Measurements from ENCODE around the gene LRRC3C. TPM values are rescaled to one million over a fixed set of nuclear protein-coding genes. Genes with fewer than 3 reads are reported as not detected.

The LRRC3C gene
- total and polyA plus RNA-seq, 2 donors (not counting 1 experiment from before 2014, with no cell fraction given) = 0.12 TPM; not detected in 1

DNA sequence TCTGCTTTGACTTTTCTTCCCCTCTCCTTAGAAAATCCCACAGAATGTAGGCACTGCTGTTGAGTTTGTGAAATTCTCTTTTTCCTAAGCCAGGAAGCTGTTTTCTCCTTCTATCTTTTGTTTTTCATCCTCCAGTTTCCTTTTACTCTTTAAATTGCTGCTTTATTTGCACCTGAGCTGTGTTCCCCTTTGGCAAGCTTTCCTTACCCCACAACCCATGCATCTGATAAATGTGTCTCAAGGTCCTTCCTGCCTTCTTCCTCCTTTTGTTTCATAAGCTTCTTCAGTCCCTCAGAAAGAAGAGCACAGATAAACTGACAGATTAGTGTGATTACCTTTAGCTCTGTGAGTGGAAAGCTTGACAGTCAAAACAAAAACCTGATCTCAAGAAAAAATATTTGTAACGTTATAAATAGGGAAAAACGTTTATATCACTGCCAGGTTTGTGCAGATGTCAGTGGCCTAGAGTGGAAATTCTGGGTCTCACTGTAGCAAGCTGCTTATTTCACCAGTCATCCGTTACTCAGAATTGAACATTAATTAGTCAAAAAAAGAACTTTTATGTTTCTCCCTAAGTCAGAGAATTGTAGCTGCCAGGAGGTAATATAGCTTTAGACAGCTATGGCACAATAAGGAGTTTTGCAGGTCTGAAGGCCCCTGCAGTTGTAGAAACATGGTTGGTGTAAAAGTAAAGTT lies 32.7 kb upstream of the LRRC3C start:
- no peak for ATAC-seq (ENCODE audit: low read depth)
- Histone ChIP-seq H4K20me1 (ENCODE audit: control insufficient read depth, insufficient read depth, low read length, poor library complexity, severe bottlenecking) (no peaks in the 10 kb centered on the region), H3K36me3 (replicated peaks in 1 of 2; ENCODE audit: control extremely low read depth in 1 of 2, control insufficient read depth in 1 of 2, extremely low read depth in 1 of 2, insufficient read depth in 2 of 2, low read length in 1 of 2) (no peaks in the 10 kb centered on the region), H3K4me2 (replicated peaks; ENCODE audit: low read depth, low read length, poor library complexity, severe bottlenecking) (peak overlapping the region; percentile 29), H3K27ac (ENCODE audit: low read length in 2 of 2) (peak overlapping the region; percentile 12 to 38), H3K4me3 (ENCODE audit: control extremely low read depth in 1 of 5, extremely low read depth in 1 of 5, insufficient read depth in 1 of 5, low read depth in 2 of 5, low read length in 4 of 5) (no peak overlapping the region), H3K4me1 (ENCODE audit: control insufficient read depth in 2 of 2, insufficient read depth in 2 of 2, low read length in 2 of 2) (peaks cover 13 to 21% of the 10 kb centered on the region in 2 donors), H3K27me3 (replicated peaks in 1 of 4; ENCODE audit: control extremely low read depth in 1 of 4, control insufficient read depth in 3 of 4, insufficient read depth in 4 of 4, low read length in 3 of 4) (no peaks in the 10 kb centered on the region), H3K9me3 (ENCODE audit: control extremely low read depth in 1 of 3, control insufficient read depth in 2 of 3, insufficient read depth in 1 of 3, low read length in 2 of 3) (no peaks in the 10 kb centered on the region), H3K9ac (ENCODE audit: low read length) (peak overlapping the region; percentile 20), H2AFZ (ENCODE audit: insufficient read depth, low read depth, low read length, poor library complexity, severe bottlenecking) (peak overlapping the region; percentile 24), H3K79me2 (ENCODE audit: control insufficient read depth, insufficient read depth, low read length) (peaks cover 4% of the 10 kb centered on the region)
- POLR2A ChIA-PET = no interaction called here
- no peak for DNase-seq
- TF ChIP-seq EZH2 (IDR thresholded peaks at IDR 0.05; ENCODE audit: borderline replicate concordance, insufficient read depth, low read depth, low read length, poor library complexity, severe bottlenecking) = no peak
- TF ChIP-seq, protein P1, sequence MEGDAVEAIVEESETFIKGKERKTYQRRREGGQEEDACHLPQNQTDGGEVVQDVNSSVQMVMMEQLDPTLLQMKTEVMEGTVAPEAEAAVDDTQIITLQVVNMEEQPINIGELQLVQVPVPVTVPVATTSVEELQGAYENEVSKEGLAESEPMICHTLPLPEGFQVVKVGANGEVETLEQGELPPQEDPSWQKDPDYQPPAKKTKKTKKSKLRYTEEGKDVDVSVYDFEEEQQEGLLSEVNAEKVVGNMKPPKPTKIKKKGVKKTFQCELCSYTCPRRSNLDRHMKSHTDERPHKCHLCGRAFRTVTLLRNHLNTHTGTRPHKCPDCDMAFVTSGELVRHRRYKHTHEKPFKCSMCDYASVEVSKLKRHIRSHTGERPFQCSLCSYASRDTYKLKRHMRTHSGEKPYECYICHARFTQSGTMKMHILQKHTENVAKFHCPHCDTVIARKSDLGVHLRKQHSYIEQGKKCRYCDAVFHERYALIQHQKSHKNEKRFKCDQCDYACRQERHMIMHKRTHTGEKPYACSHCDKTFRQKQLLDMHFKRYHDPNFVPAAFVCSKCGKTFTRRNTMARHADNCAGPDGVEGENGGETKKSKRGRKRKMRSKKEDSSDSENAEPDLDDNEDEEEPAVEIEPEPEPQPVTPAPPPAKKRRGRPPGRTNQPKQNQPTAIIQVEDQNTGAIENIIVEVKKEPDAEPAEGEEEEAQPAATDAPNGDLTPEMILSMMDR (IDR thresholded peaks at IDR 0.05) = no peak
- Mint-ChIP-seq H3K27me3 (peaks cover 5% of the 10 kb centered on the region), H3K9me3 (ENCODE audit: insufficient read depth) (no peaks in the 10 kb centered on the region), H3K27ac (peak overlapping the region; percentile 8), H3K4me3 (peak overlapping the region; percentile 1), H3K4me1 (peaks cover 13% of the 10 kb centered on the region)
- WGBS (ENCODE audit: insufficient coverage) = no CpG with 5 or more reads among the region's 3 CpGs
- intact Hi-C loops (cut with micrococcal nuclease) = no loop called here
- CTCF ChIA-PET = interaction anchor here (0.7 to 1.6 kb wide), 3 partner anchors 22 to 63 kb away, joined by 3 to 5 read pairs (median 4); no protein-coding TSS in a partner anchor

DNA sequence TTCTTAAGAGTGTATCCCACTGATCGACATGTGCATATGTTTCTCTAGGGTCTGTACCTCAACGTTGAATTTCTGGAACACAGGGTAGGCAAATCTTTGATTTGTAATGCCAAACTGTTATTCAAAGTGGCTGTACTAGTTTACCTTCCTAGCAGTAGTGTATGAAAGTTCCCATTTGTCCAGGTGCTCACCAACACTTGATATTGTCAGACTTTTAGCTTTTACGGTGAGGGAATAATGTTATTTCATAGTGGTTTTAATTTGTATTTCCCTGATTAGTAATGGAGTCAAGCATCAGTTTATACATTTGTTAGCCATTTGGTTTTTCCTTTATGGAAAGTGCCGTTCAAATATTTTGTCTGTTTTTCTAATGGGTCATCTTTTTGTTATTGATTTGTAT lies 29.4 kb upstream of the LRRC3C start:
- CTCF ChIA-PET = no interaction called here
- H4K20me1 ChIP-seq (ENCODE audit: control insufficient read depth, insufficient read depth, low read length, poor library complexity, severe bottlenecking) = no peaks in the 10 kb centered on the region
- no peak for DNase-seq
- no peaks in the 10 kb centered on the region for H3K27me3 ChIP-seq (replicated peaks in 1 of 4; ENCODE audit: control extremely low read depth in 1 of 4, control insufficient read depth in 3 of 4, insufficient read depth in 4 of 4, low read length in 3 of 4)
- no peak overlapping the region for H3K9ac ChIP-seq (ENCODE audit: low read length)
- POLR2A ChIA-PET = no interaction called here
- no peak overlapping the region for H2AFZ ChIP-seq (ENCODE audit: insufficient read depth, low read depth, low read length, poor library complexity, severe bottlenecking)
- peaks cover 13% of the 10 kb centered on the region for H3K4me1 Mint-ChIP-seq
- no peaks in the 10 kb centered on the region for H3K9me3 ChIP-seq (ENCODE audit: control extremely low read depth in 1 of 3, control insufficient read depth in 2 of 3, insufficient read depth in 1 of 3, low read length in 2 of 3)
- H3K27ac ChIP-seq (ENCODE audit: low read length in 2 of 2) = no peak overlapping the region
- TF ChIP-seq EZH2 (IDR thresholded peaks at IDR 0.05; ENCODE audit: borderline replicate concordance, insufficient read depth, low read depth, low read length, poor library complexity, severe bottlenecking) = no peak
- TF ChIP-seq, protein P1 (IDR thresholded peaks at IDR 0.05) = no peak
- peaks cover 4% of the 10 kb centered on the region for H3K79me2 ChIP-seq (ENCODE audit: control insufficient read depth, insufficient read depth, low read length)
- no peak for ATAC-seq (ENCODE audit: low read depth)
- no peaks in the 10 kb centered on the region for H3K9me3 Mint-ChIP-seq (ENCODE audit: insufficient read depth)
- H3K36me3 ChIP-seq (replicated peaks in 1 of 2; ENCODE audit: control extremely low read depth in 1 of 2, control insufficient read depth in 1 of 2, extremely low read depth in 1 of 2, insufficient read depth in 2 of 2, low read length in 1 of 2) = no peaks in the 10 kb centered on the region
- no peak overlapping the region for H3K4me2 ChIP-seq (replicated peaks; ENCODE audit: low read depth, low read length, poor library complexity, severe bottlenecking)
- H3K27ac Mint-ChIP-seq = no peak overlapping the region
- no peak overlapping the region for H3K4me3 ChIP-seq (ENCODE audit: control extremely low read depth in 1 of 5, extremely low read depth in 1 of 5, insufficient read depth in 1 of 5, low read depth in 2 of 5, low read length in 4 of 5)
- no peaks in the 10 kb centered on the region for H3K27me3 Mint-ChIP-seq
- intact Hi-C loops (cut with micrococcal nuclease) = no loop called here
- no peak overlapping the region for H3K4me3 Mint-ChIP-seq
- peaks cover 9 to 14% of the 10 kb centered on the region in 2 donors for H3K4me1 ChIP-seq (ENCODE audit: control insufficient read depth in 2 of 2, insufficient read depth in 2 of 2, low read length in 2 of 2)
- 100% methylated on average over 1 of the region's 4 CpGs for WGBS (ENCODE audit: insufficient coverage)

Measured in B cell (primary cell).